PC-3 (cell line): ENCODE data around the gene TAF6. TPM values are rescaled to one million over a fixed set of nuclear protein-coding genes. Genes with fewer than 3 reads are reported as not detected.

ENCODE experiments used
- ATAC-seq: fragments of 200-7000 bp; cut with Tn5 transposase; 2 replicates; pipeline ENCODE4 v1.9.1; 2020; ENCODE audit warnings: mild to moderate bottlenecking, moderate library complexity
- BruUV-seq: library from RNA; stranded (reverse); fragments of 400-500 nt; replicated peaks from 2 replicates; lab custom pipeline; 2021; lab: Mats Ljungman, UMichigan
- CTCF ChIA-PET: fragments of 300-600 bp; sonication (Branson Sonifier 250); formaldehyde crosslinking; loops from one replicate; lab custom pipeline; 2022; ENCODE audit warnings: antibody characterized with exemption; lab: Charles Lee
- POLR2A ChIA-PET: fragments of 300-600 bp; sonication (Branson Sonifier 250); formaldehyde crosslinking; loops from one replicate; lab custom pipeline; 2022; ENCODE audit warnings: antibody characterized with exemption; ENCODE audit not compliant: unreplicated experiment; lab: Charles Lee
- DNase-seq: peaks from one replicate; pipeline ENCODE4 v3.0.0-alpha.2; 2015
- H2AFZ ChIP-seq: fragments of 300-600 bp; sonication (generic); 2 replicates; pipeline ENCODE4 v1.6.0; 2016; ENCODE audit warnings: antibody characterized with exemption, low read length
- H3F3A ChIP-seq: fragments of 300-600 bp; sonication (generic); one replicate; pipeline ENCODE4 v1.6.0; 2017; ENCODE audit warnings: antibody characterized with exemption, low read length, control low read depth, mild to moderate bottlenecking; ENCODE audit not compliant: unreplicated experiment
- H3K27ac ChIP-seq: fragments of 300-600 bp; sonication (generic); 2 replicates; pipeline ENCODE4 v1.5.1; 2016; ENCODE audit warnings: mild to moderate bottlenecking, low read length
- H3K27me3 ChIP-seq: fragments of 300-600 bp; sonication (generic); 2 replicates; pipeline ENCODE4 v1.6.1; 2016; ENCODE audit warnings: low read length, mixed read lengths
- H3K36me3 ChIP-seq: fragments of 300-600 bp; sonication (generic); 2 replicates; pipeline ENCODE4 v1.6.1; 2016; ENCODE audit warnings: low read depth, mixed run types, low read length, mixed read lengths
- H3K4me1 ChIP-seq: fragments of 300-600 bp; sonication (generic); 2 replicates; pipeline ENCODE4 v1.5.1; 2016; ENCODE audit warnings: low read length; ENCODE audit not compliant: insufficient read depth
- H3K4me2 ChIP-seq: fragments of 300-600 bp; sonication (generic); 2 replicates; pipeline ENCODE4 v1.6.0; 2016; ENCODE audit warnings: low read length
- H3K4me3 ChIP-seq: fragments of 300-600 bp; sonication (generic); 2 replicates; pipeline ENCODE4 v1.5.1; 2016; ENCODE audit warnings: mild to moderate bottlenecking, low read length, mixed read lengths
- H3K79me2 ChIP-seq: fragments of 300-600 bp; sonication (generic); 2 replicates; pipeline ENCODE4 v1.6.1; 2017; ENCODE audit warnings: low read length, mixed read lengths
- H3K9ac ChIP-seq: fragments of 300-600 bp; sonication (generic); 2 replicates; pipeline ENCODE4 v1.6.0; 2016; ENCODE audit warnings: mild to moderate bottlenecking, low read length
- H3K9me2 ChIP-seq: fragments of 300-600 bp; sonication (generic); replicated peaks from 2 replicates; pipeline ENCODE4 v1.6.1; 2016; ENCODE audit warnings: mixed run types, low read length, mixed read lengths
- H3K9me3 ChIP-seq: fragments of 300-600 bp; sonication (generic); 2 replicates; pipeline ENCODE4 v1.6.1; 2016; ENCODE audit warnings: low read length, mixed read lengths
- H4K20me1 ChIP-seq: fragments of 300-600 bp; sonication (generic); 2 replicates; pipeline ENCODE4 v1.6.1; 2016; ENCODE audit warnings: low read length, mixed read lengths
- EZH2 ChIP-seq: fragments of 300-600 bp; sonication (generic); IDR thresholded peaks from one replicate; pipeline ENCODE4 v1.6.1; 2017; ENCODE audit warnings: antibody characterized with exemption, mild to moderate bottlenecking, low read length; ENCODE audit not compliant: unreplicated experiment
- EZH2phosphoT487 ChIP-seq: fragments of 300-600 bp; sonication (generic); IDR thresholded peaks from 2 replicates; pipeline ENCODE4 v1.6.1; 2018; ENCODE audit warnings: mild to moderate bottlenecking, antibody characterized with exemption, low read length, borderline replicate concordance
- intact Hi-C: fragments of 100-400 bp; cut with micrococcal nuclease; formaldehyde crosslinking; loops from 2 replicates; pipeline ENCODE4 v1.9.0; 2023
- total RNA-seq: library from RNA; depleted of rRNA; stranded (reverse); fragments of >200 nt; gene quantifications from 2 replicates; pipeline ENCODE4 v1.2.3, GENCODE V29; 2014
- TF ChIP-seq, protein P1 (sequence below): fragments of 300-600 bp; sonication (generic); conservative IDR thresholded peaks from 2 replicates; pipeline ENCODE4 v1.5.1; 2017; ENCODE audit warnings: antibody characterized with exemption, low read depth, mild to moderate bottlenecking, low read length

The TAF6 gene
- total RNA-seq, 1 experiment from 2014 or later, result 58.6 TPM

DNA sequence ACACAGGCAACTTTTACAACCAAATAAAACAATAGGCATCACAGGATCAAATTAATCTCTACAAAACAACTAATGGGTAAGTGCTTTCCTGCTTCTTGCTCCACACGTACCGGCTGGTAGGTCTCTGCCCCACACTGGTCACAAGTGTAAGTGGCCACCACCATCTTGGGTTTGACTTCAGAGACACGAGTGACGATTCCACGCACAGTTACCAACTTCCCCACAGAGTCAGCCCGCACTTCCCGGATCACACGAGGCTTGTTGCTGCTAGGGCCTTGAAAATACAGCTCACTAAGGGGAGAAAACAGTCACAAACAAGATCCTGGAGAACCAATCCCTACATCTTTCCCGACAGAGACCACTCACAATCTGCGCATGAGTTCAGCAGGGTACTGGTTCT is 20.2 kb downstream of the TAF6 start:
- ChIA-PET CTCF (no interaction called here), POLR2A (interaction anchor here (0.9 kb wide), 1 partner anchor 16 kb away, joined by 30 read pairs; no protein-coding TSS in a partner anchor)
- H3K27me3 ChIP-seq, result no peaks in the 10 kb centered on the region
- H3K79me2 ChIP-seq, result peaks cover 54% of the 10 kb centered on the region
- H2AFZ ChIP-seq, result no peak overlapping the region
- H4K20me1 ChIP-seq, result peaks cover 27% of the 10 kb centered on the region
- BruUV-seq, result no TSS peak
- H3K4me2 ChIP-seq, result peak overlapping the region; percentile 95
- DNase-seq, result no peak
- peaks cover 19% of the 10 kb centered on the region for H3K4me1 ChIP-seq
- intact Hi-C loops, result no loop called here
- H3F3A ChIP-seq, result no peaks in the 10 kb centered on the region
- peaks cover 57% of the 10 kb centered on the region for H3K36me3 ChIP-seq
- TF ChIP-seq, protein P1, sequence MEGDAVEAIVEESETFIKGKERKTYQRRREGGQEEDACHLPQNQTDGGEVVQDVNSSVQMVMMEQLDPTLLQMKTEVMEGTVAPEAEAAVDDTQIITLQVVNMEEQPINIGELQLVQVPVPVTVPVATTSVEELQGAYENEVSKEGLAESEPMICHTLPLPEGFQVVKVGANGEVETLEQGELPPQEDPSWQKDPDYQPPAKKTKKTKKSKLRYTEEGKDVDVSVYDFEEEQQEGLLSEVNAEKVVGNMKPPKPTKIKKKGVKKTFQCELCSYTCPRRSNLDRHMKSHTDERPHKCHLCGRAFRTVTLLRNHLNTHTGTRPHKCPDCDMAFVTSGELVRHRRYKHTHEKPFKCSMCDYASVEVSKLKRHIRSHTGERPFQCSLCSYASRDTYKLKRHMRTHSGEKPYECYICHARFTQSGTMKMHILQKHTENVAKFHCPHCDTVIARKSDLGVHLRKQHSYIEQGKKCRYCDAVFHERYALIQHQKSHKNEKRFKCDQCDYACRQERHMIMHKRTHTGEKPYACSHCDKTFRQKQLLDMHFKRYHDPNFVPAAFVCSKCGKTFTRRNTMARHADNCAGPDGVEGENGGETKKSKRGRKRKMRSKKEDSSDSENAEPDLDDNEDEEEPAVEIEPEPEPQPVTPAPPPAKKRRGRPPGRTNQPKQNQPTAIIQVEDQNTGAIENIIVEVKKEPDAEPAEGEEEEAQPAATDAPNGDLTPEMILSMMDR, result no peak
- TF ChIP-seq EZH2 (no peak), EZH2phosphoT487 (no peak)
- peak overlapping the region; percentile 80; the same call in 1 of the 2 replicates for H3K4me3 ChIP-seq
- no peak overlapping the region; the same call in 1 of the 2 replicates for H3K9ac ChIP-seq
- ATAC-seq, result no peak
- H3K27ac ChIP-seq, result no peak overlapping the region
- H3K9me3 ChIP-seq, result no peaks in the 10 kb centered on the region
- no peaks in the 10 kb centered on the region for H3K9me2 ChIP-seq

- CTCF ChIA-PET, result no interaction called here
- POLR2A ChIA-PET, result interaction anchor here (0.6 to 1.1 kb wide), 2 partner anchors 18 to 46 kb away, joined by 3 to 7 read pairs; no protein-coding TSS in a partner anchor
- no TSS peak for BruUV-seq
Measured at GRCh38 chr7:100095704-100096103, 23.5 kb downstream of the TAF6 start.

GRCh38 chr7:100095289-100095688 is 23.9 kb downstream of the TAF6 start:
- no peaks in the 10 kb centered on the region for H3K27me3 ChIP-seq
- TF ChIP-seq EZH2, result no peak
- TF ChIP-seq, protein P1, result no peak
- no peak for TF ChIP-seq EZH2phosphoT487
- H3K27ac ChIP-seq, result no peak overlapping the region
- H3K4me1 ChIP-seq, result peaks cover 11% of the 10 kb centered on the region
- no TSS peak for BruUV-seq
- no peaks in the 10 kb centered on the region for H3K9me2 ChIP-seq
- ChIA-PET CTCF (no interaction called here), POLR2A (interaction anchor here (0.6 to 1.1 kb wide), 2 partner anchors 18 to 45 kb away, joined by 3 to 7 read pairs; no protein-coding TSS in a partner anchor)
- no peak overlapping the region for H3K9ac ChIP-seq
- intact Hi-C loops, result no loop called here
- DNase-seq (no peak), ATAC-seq (no peak)
- no peak overlapping the region for H2AFZ ChIP-seq
- no peak overlapping the region for H3K4me3 ChIP-seq
- H3K36me3 ChIP-seq, result peaks cover 83% of the 10 kb centered on the region
- H3F3A ChIP-seq, result no peaks in the 10 kb centered on the region
- H4K20me1 ChIP-seq, result peaks cover 31% of the 10 kb centered on the region
- H3K79me2 ChIP-seq, result peaks cover 39% of the 10 kb centered on the region
- no peaks in the 10 kb centered on the region for H3K9me3 ChIP-seq
- H3K4me2 ChIP-seq, result no peak overlapping the region

More at GRCh38 chr7:100095704-100096103, 23.5 kb downstream of the TAF6 start:
- H3K4me2 ChIP-seq, result no peak overlapping the region
- H3K27ac ChIP-seq, result no peak overlapping the region
- DNase-seq (no peak), ATAC-seq (no peak)
- no peaks in the 10 kb centered on the region for H3K27me3 ChIP-seq
- intact Hi-C loops, result no loop called here
- peaks cover 8% of the 10 kb centered on the region for H3K4me1 ChIP-seq
- no peak overlapping the region for H3K4me3 ChIP-seq
- peaks cover 31% of the 10 kb centered on the region for H4K20me1 ChIP-seq
- H3K36me3 ChIP-seq, result peaks cover 79% of the 10 kb centered on the region
- H3K9ac ChIP-seq, result no peak overlapping the region
- no peak for TF ChIP-seq EZH2phosphoT487
- TF ChIP-seq, protein P1, result no peak
- no peak for TF ChIP-seq EZH2
- H2AFZ ChIP-seq, result no peak overlapping the region
- H3K79me2 ChIP-seq, result peaks cover 43% of the 10 kb centered on the region
- H3F3A ChIP-seq, result no peaks in the 10 kb centered on the region
- H3K9me2 ChIP-seq, result no peaks in the 10 kb centered on the region
- H3K9me3 ChIP-seq, result no peaks in the 10 kb centered on the region
